HG02970 (cell line): ENCODE results near the gene RNU6-9.

ENCODE experiments used
- ATAC-seq: cut with Tn5 transposase; IDR thresholded peaks from one replicate; pipeline ENCODE4 v1.9.1; 2021; ENCODE audit warnings: mild to moderate bottlenecking, moderate library complexity, moderate number of reproducible peaks; ENCODE audit not compliant: unreplicated experiment, low FRiP score

RNU6-9 gene

DNA sequence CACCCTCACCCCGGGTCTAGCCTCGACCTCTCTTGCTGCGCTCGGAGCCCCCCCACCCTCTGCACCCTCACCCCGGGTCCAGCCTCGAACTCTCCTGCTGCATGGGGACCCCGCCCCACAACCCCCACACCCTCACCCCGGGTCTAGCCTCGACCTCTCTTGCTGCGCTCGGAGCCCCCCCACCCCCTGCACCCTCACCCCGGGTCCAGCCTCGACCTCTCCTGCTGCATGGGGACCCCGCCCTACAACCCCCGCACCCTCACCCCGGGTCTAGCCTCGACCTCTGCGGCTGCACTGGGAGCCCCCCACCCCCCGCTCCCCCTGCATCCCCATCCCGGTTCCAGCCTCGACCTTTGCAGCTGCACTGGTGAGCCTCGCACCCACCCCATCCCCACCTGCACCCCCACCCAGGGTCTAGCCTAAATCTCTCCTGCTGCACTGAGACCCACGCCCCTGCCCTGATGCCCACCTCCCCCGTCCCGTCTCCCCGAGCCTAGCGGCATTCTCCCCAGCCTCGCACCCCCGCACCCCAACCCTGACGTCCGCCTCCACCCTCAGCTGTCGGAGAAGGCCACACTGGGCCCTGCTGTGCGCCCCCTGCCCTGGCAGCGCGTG lies 32.0 kb upstream of the RNU6-9 start:
- ATAC-seq, result no peak

DNA sequence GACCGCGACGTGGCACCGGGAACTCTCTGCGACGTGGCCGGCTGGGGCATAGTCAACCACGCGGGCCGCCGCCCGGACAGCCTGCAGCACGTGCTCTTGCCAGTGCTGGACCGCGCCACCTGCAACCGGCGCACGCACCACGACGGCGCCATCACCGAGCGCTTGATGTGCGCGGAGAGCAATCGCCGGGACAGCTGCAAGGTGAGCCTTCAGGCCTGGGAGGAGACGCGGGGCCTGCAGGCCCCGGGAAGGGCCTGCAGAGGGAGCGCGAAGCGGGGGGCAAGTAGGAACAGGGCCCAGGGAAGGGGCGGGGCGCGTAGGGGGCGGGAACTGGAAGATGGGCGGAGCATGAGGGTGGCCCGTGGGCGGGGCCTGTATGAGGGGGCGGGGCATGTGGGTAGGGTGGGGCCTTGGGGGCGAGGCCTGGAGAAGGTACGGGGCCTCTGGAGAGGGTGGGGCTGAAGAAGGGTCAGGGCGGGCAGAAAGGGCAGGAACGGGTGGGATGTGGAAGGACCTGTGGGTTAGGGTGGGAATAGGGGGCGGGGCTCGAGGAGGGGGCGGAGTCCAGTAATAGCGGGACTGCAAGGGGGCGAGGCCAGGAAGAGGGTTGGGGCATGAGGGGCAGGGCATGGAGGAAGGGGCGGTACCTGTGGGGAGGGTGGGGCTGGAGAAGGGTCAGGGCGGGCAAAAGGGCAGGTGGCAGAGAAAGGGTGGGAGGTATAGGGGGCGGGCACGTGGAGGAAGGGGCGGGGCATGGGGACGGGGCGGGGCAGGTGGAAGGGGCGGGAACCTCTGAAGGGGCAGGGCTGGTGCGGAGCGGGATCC lies 31.3 kb upstream of the RNU6-9 start:
- ATAC-seq, result no peak

DNA sequence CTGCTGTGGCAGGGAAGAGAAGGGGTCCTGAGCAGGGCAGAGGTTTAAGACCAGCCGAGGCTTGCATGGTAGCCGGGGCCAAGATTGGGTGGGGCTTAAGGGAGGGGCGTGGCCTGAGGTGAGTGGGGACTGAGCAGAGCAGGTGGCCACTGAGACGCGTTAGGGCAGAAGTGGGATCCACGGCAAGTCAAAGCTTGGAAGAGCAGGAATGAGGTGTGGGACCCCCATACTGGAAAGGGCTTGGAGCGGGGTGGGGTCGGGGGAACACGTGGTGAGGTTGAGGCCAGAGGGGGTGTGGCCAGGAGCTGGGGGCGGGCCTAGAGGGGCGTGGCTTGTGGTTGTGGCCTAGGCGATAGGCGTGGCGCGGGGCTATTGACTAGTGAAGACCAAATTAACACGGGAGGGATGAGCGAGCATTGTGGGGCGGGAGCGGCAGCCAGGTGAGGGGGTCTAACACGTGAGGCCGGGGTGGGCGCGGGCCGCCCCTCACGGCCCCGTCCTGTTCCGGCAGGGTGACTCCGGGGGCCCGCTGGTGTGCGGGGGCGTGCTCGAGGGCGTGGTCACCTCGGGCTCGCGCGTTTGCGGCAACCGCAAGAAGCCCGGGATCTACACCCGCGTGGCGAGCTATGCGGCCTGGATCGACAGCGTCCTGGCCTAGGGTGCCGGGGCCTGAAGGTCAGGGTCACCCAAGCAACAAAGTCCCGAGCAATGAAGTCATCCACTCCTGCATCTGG lies 30.5 kb upstream of the RNU6-9 start:
- no peak for ATAC-seq

DNA sequence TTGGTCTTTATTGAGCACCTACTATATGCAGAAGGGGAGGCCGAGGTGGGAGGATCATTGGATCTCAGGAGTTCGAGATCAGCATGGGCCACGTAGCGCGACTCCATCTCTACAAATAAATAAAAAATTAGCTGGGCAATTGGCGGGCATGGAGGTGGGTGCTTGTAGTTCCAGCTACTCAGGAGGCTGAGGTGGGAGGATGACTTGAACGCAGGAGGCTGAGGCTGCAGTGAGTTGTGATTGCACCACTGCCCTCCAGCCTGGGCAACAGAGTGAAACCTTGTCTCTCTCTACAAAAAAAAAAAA lies 30.0 kb upstream of the RNU6-9 start:
- no peak for ATAC-seq

DNA sequence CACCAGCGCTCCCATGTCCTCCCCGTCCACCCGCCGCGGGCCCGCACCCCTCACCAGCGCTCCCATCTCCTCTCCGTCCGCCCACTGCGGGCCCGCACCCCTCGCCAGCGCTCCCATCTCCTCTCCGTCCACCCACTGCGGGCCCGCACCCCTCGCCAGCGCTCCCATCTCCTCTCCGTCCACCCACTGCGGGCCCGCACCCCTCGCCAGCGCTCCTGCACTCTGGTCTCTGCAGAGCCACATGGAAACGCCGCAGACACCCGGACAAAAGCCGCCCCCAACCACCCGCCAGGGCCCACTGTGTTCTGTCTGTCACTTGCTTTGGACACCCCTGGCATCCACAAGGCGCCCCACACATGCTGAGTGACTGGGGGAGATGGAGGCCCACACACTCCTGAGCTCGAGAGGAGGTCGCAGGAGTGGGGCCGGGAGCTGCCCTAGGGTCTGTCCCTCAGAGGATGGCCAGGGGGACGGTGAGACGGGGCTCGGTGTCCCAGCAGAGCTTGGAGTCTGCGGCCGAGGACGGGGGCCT lies 26.4 kb upstream of the RNU6-9 start:
- no peak for ATAC-seq

DNA sequence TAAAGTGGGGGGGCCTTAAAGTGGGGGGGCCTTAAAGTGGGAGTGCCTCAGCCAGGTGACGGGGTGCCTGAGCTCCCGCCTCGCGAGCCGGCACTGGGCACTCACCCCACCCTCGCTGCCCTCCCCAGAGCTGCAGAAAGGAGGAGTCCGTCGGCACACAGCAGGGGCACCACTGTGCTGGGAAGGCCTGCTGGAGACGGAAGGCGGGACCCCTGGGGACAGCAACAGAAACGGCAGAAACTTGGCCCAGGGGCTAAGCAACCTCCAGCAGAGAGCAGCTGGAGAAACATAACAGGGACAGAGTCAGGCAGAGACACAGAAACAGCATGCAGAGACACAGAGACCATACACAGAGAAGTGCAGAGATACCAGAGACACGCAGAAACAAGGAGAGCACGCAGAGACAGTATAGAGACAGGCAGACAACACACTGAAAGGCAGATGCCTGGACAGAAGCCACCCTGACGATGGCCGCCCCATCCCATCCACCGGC lies 25.9 kb upstream of the RNU6-9 start:
- ATAC-seq, result no peak

DNA sequence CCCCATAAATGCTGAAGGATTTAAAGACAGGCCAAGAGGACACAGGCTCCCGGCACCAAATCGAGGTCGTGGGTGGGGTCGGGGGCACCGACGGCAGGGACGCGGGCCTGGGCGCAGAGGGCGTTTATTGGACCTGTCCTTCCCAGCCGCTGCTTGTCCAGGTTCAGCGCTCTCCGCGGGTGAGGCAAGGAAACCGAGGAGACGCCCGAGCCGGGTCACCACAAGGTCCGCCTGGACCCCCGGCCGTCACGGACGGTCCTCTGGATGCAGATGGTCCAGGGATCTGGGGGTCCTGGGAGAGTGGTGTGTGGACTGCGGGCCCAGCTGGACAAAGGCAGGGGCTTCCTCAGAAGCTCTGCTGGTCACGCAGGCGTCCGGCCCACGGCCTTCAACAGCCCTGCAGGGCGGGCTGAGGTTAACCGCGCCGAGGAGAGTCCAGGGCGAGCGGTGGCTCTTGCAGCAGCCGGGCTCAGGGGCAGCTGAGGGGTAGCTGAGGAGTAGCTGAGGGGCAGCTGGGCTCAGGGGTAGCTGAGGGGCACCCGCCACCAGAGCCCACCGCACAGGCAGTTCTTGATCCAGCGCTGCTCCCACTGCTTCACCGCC lies 25.3 kb upstream of the RNU6-9 start:
- no peak for ATAC-seq

DNA sequence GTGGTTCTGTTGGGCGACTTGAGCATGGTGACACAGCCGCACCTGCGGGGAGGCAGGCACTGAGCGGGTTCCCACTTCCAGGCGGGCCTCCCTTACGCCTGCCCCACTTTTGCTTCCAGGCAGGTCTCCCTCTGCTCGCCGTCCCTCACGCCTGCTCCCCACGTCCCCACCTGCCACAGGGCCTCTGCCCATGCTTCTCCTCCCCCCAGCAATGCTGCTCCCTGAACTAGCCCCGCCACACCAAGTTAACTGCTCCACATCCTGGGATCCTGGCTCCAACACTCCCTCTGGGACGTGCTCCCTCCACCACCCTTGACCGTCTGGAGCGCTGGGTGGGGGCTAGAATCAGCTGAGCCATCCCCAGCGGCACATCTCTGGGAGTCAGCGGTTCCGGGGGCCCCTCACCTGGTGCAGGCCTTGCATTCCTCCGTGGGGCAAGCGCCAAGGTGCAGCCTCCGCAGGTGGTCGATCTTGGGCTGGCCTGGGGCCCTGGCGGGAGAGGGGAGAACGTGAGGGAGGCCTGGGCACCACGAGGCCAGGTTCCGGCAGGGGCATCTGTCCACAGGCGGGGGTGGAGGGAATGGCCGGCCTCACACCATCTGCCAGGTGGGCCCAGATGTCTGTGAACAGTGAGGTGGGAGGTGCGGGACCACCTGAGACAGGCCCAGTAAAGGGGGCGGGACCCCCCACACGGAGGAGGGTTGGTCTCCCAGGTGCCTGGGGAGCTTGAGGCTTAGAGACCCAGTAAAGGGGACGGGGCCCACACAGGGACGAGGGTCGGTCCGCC lies 24.6 kb upstream of the RNU6-9 start:
- ATAC-seq, result no peak

DNA sequence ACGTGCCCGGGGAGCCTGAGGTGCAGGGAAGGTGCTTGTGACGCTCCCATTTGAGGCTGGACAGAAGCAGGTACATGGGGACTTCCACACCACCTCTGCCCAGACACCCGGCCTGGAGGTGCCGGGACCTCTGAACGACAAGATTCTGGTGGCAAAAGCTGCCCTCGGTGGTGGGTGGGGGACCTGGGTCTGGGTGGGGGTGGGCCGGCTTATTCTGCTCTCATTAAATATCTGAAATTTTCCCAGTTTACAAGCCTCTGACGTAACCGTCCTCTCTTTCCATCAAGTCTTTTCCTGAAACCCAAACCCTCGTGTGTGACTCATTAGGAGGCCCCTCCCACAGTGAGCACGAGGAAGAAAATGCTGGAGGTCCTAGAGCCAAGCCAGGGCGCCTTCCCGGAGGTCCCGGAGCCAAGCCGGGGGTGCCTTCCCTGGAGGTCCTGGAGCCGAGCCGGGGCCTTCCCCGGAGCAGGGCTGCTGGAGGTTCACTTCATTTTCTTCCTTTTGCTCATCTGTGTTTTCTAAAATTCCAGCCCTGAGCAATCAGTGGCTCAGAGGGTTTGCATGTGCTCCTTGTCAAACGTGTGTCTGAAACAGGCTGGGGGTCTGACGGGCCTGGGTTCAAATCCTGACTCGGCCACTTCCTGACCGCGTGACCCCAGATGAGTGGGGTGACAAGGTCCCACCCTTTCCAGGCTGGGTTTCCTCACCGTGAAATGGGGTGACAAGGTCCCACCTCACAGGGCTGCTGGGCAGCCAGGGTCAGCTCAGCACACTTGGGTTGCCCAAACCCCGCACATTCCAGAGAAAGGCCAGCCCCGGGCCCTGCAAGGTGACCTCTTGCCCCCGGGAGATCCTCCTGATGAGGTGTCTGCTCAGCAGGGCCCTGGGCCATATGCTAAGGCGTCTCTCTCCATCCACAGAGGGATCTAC lies 23.8 kb upstream of the RNU6-9 start:
- no peak for ATAC-seq

DNA sequence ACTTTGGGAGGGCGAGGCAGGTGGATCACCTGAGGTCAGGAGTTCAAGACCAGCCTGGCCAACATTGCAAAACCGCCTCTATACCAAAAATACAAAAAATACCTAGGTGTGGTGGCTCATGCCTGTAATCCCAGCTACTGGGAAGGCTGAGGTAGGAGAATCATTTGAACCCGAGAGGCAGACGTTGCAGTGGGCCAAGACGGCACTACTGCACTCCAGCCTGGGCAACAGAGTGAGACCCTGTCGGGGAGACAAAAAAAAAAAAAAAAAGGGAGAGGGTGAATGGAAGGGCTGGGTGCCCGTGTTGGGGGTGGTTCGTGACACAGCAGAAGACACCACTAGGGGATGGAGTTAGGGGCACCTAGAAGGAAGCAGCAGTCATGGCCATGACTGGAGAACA lies 23.0 kb upstream of the RNU6-9 start:
- no peak for ATAC-seq

DNA sequence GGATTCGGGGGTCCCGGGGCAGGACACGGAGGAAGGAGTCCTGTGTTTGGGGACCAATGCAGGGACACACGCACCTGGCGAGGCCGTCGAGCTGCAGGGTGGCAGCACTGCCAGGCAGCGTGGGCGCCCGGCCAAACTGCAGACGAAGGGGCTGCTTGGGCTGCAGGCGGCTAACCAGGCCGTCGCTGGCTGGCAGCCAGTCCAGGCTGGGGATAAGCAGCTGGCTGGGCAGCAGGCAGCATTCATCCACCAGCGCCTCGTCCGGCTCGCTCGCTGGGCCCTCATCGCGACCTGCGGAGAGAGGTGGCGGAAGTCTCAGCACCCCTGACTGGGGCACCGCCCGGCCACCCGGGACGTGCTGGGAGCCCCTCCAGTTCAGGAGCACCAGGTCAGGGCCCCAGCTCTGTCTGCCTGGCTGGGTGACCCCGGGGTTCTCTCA lies 22.3 kb upstream of the RNU6-9 start:
- no peak for ATAC-seq

DNA sequence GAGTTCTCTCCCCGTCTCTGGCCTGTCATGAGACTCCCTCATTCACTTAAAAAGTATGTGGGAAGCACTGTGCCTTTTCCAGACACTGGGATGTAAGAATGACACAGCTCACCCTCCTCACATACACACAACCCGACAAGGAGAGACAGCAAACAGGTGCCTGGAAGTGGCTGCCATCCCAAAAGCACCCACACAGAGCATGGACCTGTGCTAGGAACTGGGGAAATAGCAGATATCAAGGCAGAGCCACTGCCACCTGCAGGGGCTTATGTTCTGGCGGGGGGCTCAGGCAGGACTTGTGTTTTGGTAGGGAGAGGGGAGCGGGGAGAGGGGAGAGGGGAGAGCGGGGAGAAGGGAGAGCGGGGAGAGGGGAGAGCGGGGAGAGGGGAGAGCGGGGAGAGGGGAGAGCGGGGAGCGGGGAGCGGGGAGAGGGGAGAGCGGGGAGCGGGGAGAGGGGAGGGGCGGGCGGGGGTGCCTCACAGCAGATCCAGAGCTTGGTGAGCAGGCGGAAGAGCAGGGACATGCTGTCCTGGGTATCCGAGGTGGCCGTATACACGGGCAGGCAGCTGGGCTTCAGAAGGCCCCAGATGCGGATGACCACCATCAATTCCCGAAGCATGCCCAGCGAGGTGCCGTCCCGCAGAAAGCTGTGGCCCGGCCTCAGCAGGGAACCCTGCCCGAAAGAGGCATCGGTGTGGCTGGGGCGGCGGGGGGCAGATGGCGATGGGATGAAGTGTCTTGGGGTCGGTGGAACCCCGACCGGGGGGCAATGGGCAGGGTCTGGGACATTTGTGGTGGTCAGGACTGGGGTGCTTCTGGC lies 21.6 kb upstream of the RNU6-9 start:
- no peak for ATAC-seq

DNA sequence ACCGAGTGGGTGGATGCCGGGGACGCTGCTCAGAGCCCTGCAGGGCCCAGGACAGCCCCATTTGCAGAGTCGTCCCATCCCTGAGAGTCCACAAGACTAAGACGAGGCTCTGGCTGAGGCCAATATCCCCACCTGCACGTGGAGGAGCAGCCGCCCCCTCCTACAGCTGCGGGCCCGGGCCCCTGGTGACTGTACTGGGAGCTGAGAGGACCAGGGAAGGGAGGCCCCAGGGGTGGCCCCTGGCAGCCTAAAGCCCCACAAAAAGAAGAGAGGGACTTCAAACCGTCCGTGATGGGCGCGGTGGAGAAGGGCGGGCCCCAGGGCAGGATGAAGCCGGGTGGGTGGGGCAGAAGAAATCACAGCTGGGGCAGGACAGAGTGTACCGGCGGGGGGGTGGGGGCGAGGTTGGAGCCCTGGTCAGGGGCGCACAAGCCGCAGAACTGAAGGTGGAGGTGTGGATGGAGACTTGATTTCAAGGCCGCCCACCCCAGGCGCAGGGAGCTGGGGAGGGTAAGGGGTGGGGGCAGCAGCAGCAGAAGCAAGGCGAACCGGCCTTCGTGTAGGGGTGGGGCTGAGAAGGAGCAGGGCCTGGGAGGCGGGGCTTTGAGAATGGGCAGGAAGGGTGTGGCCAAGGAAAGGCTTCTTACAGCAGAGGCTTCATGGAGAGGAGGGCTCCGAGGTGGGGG lies 20.9 kb upstream of the RNU6-9 start:
- ATAC-seq, result no peak

DNA sequence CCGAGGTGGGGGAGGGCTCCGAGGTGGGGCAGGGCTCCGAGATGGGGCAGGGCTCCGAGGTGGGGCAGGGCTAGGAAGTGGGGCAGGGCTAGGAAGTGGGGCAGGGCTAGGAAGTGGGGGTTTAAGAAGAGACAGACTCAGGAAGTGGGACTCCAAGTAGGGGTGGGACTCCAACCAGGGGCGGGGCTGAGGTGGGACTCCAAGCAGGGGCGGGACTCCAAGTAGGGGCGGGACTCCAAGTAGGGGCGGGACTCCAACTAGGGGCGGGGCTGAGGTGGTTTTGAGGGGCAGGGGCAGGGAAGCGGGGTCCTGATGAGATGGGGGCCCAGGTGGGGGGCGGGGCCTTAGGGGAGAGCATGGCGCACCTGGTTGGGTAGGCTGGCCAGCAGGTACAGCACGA lies 20.2 kb upstream of the RNU6-9 start:
- ATAC-seq, result no peak

DNA sequence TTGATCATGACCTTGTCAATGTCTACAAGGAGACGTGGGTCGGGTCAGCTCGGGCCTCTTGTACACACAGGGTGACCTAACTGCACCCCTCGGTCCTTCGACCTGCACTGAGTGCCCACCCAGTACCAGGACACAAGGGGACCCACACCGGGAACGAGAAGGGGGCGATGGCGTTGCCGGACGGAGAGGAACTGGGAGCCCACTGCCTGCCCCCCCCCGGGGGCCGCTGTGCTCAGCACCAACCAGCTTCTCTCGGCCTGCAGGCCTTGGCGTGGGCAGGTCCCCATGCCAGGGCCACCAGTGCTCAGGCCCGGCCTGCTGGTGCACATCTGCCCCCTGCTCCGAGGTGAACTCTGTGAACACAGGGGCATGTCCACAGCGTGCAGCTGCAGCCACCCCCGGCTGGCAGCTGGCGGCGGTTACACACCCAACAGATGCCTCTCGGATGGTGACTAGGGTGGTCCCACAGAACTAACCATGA lies 19.7 kb upstream of the RNU6-9 start:
- ATAC-seq, result no peak

DNA sequence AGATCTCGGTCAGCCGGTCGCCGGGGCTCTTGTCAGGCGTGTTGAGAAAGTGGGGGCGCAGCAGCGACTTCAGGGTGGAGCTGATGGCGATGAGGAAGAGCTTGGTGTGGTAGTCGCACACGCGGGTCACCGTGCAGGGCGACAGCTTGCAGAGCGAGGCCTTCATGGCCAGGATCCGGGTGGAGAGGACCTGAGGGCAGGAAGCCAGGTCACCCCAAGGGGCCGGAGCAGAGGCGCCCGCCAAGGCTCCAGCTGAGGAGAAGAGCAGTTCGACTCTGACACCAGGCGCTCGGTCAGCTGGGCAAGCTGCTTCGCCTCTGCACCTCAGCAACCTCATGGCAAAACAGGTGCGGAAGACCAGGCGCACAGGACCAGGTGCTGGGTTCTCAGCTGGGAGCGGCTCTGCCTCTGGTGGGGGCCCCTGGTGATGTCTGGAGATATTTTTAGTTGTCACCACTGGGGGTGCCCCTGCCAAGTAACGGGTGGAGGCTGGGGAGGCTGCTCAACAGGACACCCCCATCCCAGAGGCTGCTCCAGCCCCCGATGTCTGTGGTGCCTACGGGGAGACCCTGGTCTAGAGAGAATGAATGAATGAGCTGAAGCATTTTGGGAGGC lies 17.9 kb upstream of the RNU6-9 start:
- no peak for ATAC-seq

DNA sequence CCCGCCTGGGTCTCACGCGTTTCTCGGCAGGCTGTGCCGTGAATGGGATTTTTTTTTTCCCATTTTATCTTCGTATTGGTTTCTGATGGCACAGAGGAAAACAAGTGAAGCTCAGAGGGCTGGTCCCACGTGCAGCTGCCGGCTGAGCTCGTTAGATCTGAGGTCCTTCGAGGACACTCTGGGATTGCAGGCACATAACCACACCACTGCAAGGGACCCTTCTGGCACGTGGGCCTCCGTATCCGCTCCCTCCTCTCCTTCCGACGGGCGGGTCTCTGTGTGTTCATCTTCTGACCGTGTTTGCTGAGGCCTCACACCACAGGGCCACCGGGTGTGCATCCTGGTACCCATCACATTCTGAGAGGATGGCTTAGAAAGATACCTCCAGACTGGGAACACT lies 17.2 kb upstream of the RNU6-9 start:
- no peak for ATAC-seq
